Mucosa of gallbladder (tissue), 1 donor: Measurements from ENCODE around the gene ETV6. TPM values are rescaled to one million over a fixed set of nuclear protein-coding genes. Genes with fewer than 3 reads are reported as not detected.

Source experiments
- DNase-seq: peaks from one replicate; pipeline ENCODE4 v3.0.0-alpha.2; 2020; ENCODE audit warnings: low spot score
- total RNA-seq: library from RNA; stranded (reverse); gene quantifications from one replicate; pipeline ENCODE4 v1.2.1, GENCODE V29; 2021
- donor health status: DM: no; HTN: no; CAD: no.

Gene ETV6
- total RNA-seq, 1 donor from 2014 or later: 54.5 TPM

- no peak for DNase-seq
These were observed 92.1 kb downstream of the ETV6 start for GRCh38 chr12:11741434-11742092.

GRCh38 chr12:11743423-11744409 lies 94.2 kb downstream of the ETV6 start:
- DNase-seq: no peak

GRCh38 chr12:11744410-11744801 lies 94.9 kb downstream of the ETV6 start:
- DNase-seq: no peak

GRCh38 chr12:11745113-11745512 lies 95.6 kb downstream of the ETV6 start:
- no peak for DNase-seq

GRCh38 chr12:11746024-11746771 lies 96.7 kb downstream of the ETV6 start:
- DNase-seq: no peak

- no peak for DNase-seq
These were observed 97.7 kb downstream of the ETV6 start for GRCh38 chr12:11746940-11747716.

GRCh38 chr12:11747969-11748368 lies 98.5 kb downstream of the ETV6 start:
- no peak for DNase-seq

GRCh38 chr12:11748903-11749302 lies 99.4 kb downstream of the ETV6 start:
- DNase-seq: no peak

GRCh38 chr12:11749943-11750690 lies 100.6 kb downstream of the ETV6 start:
- no peak for DNase-seq

GRCh38 chr12:11752403-11753149 lies 103.1 kb downstream of the ETV6 start:
- no peak for DNase-seq

GRCh38 chr12:11753150-11753499 lies 103.7 kb downstream of the ETV6 start:
- no peak for DNase-seq

- no peak for DNase-seq
These were observed 104.4 kb downstream of the ETV6 start for GRCh38 chr12:11753826-11754225.

GRCh38 chr12:11754256-11754655 lies 104.8 kb downstream of the ETV6 start:
- DNase-seq: no peak

- no peak for DNase-seq
These were observed 105.9 kb downstream of the ETV6 start for GRCh38 chr12:11755302-11755930.

- DNase-seq: no peak
These were observed 106.5 kb downstream of the ETV6 start for GRCh38 chr12:11756022-11756421.

GRCh38 chr12:11756523-11756922 lies 107.0 kb downstream of the ETV6 start:
- DNase-seq: no peak

- no peak for DNase-seq
These were observed 107.6 kb downstream of the ETV6 start for GRCh38 chr12:11757095-11757494.

- DNase-seq: no peak
These were observed 108.1 kb downstream of the ETV6 start for GRCh38 chr12:11757531-11757930.

GRCh38 chr12:11758087-11758486 lies 108.6 kb downstream of the ETV6 start:
- DNase-seq: no peak
